Glutamatergic neuron (in vitro differentiated cells): ENCODE measurements around the gene SYNGR3. TPM values are rescaled to one million over a fixed set of nuclear protein-coding genes. Genes with fewer than 3 reads are reported as not detected.
A peak's percentile ranks its signal among the peaks of the same experiment; 100 is the strongest.

ENCODE experiments used
- DNase-seq: peaks from one replicate; pipeline ENCODE4 v3.0.0; 2022
- H3K27ac Mint-ChIP-seq: one replicate; pipeline ENCODE4 v1.8.0; 2020; ENCODE audit warnings: mild to moderate bottlenecking, mixed read lengths, inconsistent platforms; ENCODE audit not compliant: unreplicated experiment
- H3K27me3 Mint-ChIP-seq: one replicate; pipeline ENCODE4 v1.8.0; 2020; ENCODE audit warnings: mild to moderate bottlenecking, moderate library complexity, mixed read lengths, inconsistent platforms; ENCODE audit not compliant: unreplicated experiment
- H3K36me3 Mint-ChIP-seq: one replicate; pipeline ENCODE4 v1.8.0; 2020; ENCODE audit warnings: mild to moderate bottlenecking, mixed read lengths, inconsistent platforms; ENCODE audit not compliant: unreplicated experiment
- H3K4me1 Mint-ChIP-seq: one replicate; pipeline ENCODE4 v1.8.0; 2020; ENCODE audit warnings: mild to moderate bottlenecking, low read depth, mixed read lengths, inconsistent platforms; ENCODE audit not compliant: unreplicated experiment
- H3K4me3 Mint-ChIP-seq: one replicate; pipeline ENCODE4 v1.8.0; 2020; ENCODE audit warnings: mild to moderate bottlenecking, mixed read lengths, inconsistent platforms; ENCODE audit not compliant: unreplicated experiment
- H3K9me3 Mint-ChIP-seq: one replicate; pipeline ENCODE4 v1.8.0; 2020; ENCODE audit warnings: mild to moderate bottlenecking, moderate library complexity, mixed read lengths, inconsistent platforms; ENCODE audit not compliant: unreplicated experiment
- total RNA-seq: library from RNA; stranded (reverse); fragmentation: NEBNext Ultra II Directional; extraction: Animal tissue kit (Norgen Biotek cat#: 25700); gene quantifications from one replicate; pipeline ENCODE4 v1.2.1, GENCODE V29; 2021; ENCODE audit not compliant: unreplicated experiment
- TF ChIP-seq, protein P1 (sequence below): fragments of 200-600 bp; sonication (generic); IDR thresholded peaks from one replicate; pipeline ENCODE4 v1.5.0; 2021; ENCODE audit not compliant: partially characterized antibody, unreplicated experiment

Gene SYNGR3
- total RNA-seq, 1 donor from 2014 or later: 45.7 TPM

DNA sequence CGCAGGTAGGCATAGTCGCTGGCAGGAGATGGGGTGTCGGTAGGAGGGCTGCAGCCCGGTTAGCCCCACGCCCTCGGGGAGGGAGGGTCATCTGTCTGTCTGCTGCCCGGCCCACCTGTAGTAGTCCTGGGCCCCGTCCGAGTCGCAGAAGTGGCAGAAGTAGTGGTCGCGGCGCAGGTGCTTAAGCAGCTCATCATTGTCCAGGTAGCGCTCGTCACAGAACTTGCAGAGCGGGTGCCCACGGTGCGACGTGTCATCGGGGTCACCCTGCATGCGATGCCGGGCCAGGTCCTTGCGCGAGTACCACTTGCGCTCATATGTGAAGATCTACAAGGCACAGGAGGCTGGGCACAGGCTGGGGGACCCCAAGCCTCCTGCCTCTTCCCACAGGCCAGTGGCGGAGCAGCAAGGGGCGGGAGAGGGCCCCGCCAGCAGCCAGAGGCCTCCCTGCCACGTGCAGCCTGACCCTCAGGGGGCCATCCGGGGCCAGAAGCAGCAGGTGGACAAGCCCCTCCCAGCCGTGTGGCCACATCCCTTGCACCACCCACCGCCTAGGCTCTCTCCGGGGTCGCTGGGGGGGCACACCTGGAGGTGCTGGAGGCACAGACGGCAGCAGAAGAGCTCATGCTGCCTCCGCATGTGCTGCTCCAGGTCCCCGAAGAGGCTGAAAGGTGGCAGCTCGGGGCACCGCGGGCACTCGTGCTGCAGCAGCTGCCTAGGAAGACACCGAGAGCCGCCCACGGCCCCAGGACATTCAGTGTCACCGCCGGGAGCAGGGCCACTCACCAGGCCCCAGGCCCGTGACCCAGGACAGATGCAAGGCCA is 12.8 kb downstream of the SYNGR3 start:
- H3K36me3 Mint-ChIP-seq: peaks cover 1% of the 10 kb centered on the region
- TF ChIP-seq, protein P1, sequence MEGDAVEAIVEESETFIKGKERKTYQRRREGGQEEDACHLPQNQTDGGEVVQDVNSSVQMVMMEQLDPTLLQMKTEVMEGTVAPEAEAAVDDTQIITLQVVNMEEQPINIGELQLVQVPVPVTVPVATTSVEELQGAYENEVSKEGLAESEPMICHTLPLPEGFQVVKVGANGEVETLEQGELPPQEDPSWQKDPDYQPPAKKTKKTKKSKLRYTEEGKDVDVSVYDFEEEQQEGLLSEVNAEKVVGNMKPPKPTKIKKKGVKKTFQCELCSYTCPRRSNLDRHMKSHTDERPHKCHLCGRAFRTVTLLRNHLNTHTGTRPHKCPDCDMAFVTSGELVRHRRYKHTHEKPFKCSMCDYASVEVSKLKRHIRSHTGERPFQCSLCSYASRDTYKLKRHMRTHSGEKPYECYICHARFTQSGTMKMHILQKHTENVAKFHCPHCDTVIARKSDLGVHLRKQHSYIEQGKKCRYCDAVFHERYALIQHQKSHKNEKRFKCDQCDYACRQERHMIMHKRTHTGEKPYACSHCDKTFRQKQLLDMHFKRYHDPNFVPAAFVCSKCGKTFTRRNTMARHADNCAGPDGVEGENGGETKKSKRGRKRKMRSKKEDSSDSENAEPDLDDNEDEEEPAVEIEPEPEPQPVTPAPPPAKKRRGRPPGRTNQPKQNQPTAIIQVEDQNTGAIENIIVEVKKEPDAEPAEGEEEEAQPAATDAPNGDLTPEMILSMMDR: no peak
- H3K9me3 Mint-ChIP-seq: peaks cover 8% of the 10 kb centered on the region
- peaks cover 11% of the 10 kb centered on the region for H3K27me3 Mint-ChIP-seq
- H3K4me3 Mint-ChIP-seq: no peak overlapping the region
- DNase-seq: no peak
- H3K27ac Mint-ChIP-seq: peak overlapping the region; percentile 39
- H3K4me1 Mint-ChIP-seq: peaks cover 13% of the 10 kb centered on the region

DNA sequence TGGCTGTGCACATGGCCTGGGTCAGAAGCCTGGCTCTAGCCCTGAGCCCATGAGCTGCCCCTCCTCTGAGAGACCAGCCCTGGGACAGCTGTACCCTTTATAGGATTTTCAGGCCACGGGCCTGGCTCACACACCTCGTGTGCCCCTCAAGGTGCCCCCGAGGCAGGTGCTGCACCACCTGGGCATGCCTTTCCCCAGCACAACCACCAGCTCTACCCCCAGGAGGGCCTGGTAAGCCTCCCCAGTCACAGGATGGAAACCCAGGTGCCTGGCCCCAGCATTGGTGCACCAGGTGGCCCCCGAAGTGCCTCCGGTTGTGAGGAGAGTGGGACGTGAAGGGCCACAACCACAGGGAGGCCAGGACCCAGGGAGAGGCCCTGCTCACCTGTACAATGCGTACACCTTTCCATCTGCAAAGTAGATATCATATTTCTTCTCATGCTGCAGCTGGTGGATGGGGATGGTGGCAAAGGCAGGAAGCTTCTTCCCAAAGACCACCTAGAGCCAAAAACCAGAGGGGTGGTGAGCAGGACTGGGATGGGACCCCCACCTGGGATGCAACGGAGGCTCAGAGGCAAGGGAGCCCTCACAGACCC is 13.6 kb downstream of the SYNGR3 start:
- TF ChIP-seq, protein P1: no peak
- H3K9me3 Mint-ChIP-seq: peaks cover 10% of the 10 kb centered on the region
- H3K27ac Mint-ChIP-seq: no peak overlapping the region
- H3K27me3 Mint-ChIP-seq: peaks cover 13% of the 10 kb centered on the region
- H3K36me3 Mint-ChIP-seq: peaks cover 4% of the 10 kb centered on the region
- H3K4me1 Mint-ChIP-seq: peaks cover 17% of the 10 kb centered on the region
- H3K4me3 Mint-ChIP-seq: peak overlapping the region; percentile 46
- DNase-seq: no peak

DNA sequence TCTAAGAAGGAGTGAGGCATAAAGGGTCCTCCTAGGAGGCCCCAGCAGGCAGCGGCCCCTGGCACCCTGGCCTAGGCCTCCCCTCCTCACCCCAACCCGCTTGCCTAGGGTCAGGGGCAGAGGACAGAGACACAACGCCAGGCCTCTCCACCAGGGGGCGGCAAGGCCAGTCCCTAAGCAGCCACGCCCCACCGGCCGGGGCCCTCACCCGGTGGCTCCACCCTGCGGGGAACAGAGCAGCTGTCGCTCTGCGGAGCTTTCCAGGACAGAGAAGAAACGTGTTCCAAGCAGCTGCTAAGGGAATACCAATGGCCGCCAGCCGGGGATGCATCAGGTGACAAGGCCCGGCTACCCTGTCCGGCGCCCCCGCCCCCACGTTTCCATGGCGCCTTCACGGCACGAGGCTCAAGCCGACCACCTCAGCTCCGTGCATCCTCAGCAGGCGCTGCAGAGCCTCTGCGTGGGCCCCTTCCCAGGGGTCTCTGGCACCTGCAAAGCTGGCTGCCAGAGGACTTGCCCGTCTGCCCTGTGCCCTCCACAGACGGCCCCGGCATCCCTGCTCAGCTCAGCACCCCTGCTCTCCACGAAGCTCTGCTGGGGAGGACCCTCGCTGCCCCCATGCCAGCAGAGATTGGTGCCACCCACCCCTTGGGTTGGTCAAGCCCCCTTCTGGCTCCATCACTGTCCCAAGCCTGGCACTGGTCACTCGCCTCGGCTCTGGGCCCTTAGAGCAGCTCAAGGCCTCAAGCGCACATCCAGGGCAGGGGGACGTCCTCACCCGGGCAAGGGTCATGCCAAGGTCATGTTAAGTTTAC is 14.3 kb downstream of the SYNGR3 start:
- H3K4me3 Mint-ChIP-seq: no peak overlapping the region
- TF ChIP-seq, protein P1: peak; percentile 97
- peaks cover 15% of the 10 kb centered on the region for H3K9me3 Mint-ChIP-seq
- peaks cover 4% of the 10 kb centered on the region for H3K36me3 Mint-ChIP-seq
- H3K27ac Mint-ChIP-seq: peak overlapping the region; percentile 84
- DNase-seq: peak; percentile 98
- peaks cover 15% of the 10 kb centered on the region for H3K27me3 Mint-ChIP-seq
- H3K4me1 Mint-ChIP-seq: peaks cover 20% of the 10 kb centered on the region

DNA sequence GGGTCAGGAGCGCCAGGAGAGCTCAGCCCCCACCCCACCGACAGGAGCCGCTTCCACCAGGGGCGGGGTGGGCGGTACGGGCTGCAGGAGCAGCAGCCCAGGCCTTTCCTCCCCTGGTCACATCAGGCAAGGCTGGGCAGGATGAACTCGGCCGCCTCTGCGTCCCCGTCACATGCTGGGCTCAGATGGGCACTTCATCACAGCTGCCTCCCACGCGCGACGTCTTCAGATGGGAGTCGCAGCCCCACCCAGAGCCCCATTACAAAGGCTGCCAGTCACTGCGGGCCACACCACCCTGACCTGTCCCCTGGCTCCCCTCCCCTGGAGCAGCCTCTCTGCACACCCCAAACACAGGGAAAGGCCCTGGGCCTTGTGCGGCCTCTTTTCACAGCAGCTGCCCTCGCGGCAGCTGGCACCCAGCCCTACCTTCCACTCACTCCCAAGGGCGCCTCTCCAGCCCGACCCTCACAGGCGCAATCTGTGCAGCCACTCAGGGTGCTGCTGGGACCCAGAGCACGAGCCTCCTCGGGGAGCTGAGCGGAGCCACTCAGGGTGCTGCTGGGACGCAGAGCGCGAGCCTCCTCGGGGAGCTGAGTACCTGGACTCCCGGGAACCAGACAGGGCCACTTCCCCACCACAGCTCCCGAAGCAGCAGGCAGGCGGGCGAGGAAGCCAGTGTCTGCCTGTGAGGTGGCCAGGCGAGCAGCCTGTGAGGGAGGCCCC is 15.2 kb downstream of the SYNGR3 start:
- Mint-ChIP-seq H3K4me1 (peaks cover 20% of the 10 kb centered on the region), H3K27ac (peak overlapping the region; percentile 84), H3K9me3 (peaks cover 15% of the 10 kb centered on the region), H3K4me3 (peak overlapping the region; percentile 71), H3K27me3 (peaks cover 15% of the 10 kb centered on the region), H3K36me3 (peaks cover 4% of the 10 kb centered on the region)
- TF ChIP-seq, protein P1: no peak
- no peak for DNase-seq
